ENCODE results near the gene PPP2R2C. TPM values are rescaled to one million over a fixed set of nuclear protein-coding genes. Genes with fewer than 3 reads are reported as not detected.

PPP2R2C gene
- total and polyA plus RNA-seq, 9 of the 15 experiments (the other 6 are each of a cell fraction or from before 2014, with no cell fraction given): 0.04 to 0.06 TPM; not detected in 7

DNA sequence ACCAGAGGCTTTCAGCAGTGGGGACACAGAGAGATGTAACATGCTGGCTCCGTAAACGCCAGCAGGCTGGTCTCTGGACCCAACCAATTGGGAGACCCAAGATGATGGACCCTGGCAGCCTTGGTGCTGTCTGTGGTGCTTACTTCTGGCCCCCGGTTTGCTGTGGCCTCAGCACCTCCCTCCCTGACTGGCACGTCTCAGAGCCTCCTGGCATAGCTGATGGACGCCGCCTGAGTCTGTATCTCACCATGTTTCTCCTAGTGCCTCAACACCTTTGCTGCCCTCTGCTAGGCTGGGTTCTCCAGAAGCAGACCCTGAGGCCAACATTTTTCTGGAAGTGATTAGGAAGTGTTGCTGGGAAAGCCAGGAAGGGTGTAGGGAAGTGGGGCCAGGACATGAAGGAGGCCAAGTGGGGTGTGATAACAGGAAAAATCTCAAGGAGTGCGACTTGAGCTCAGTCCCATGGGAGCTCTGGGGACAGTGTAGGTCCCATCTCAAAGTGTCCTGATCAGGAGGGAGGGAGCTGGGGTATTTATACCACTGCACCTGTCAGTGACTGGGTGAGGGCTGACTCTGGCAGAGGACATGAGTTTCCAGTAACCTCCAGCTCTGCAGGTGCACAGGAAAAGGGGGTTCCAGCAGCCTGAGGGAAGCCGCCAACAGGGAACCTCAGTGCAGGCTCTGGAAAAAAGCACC, 31.8 kb downstream of the PPP2R2C start:
- CTCF ChIA-PET (ENCODE audit: low intra/inter-chr PET ratio): no interaction called here
- intact Hi-C loops (cut with micrococcal nuclease) (no loop called here), in situ Hi-C loops (cut with MboI) (no loop called here)
- DNase-seq (ENCODE audit: extremely low read depth in 1 of 4, low spot score in 3 of 4): no peak
- no TSS peak for BruUV-seq (replicated peaks)
- no peaks in the 10 kb centered on the region for H3K9me1 ChIP-seq (ENCODE audit: control insufficient read depth, insufficient read depth, low read length)
- ATAC-seq: no peak
- H3K4me3 ChIP-seq: no peak overlapping the region
- no peaks in the 10 kb centered on the region for H3K36me3 ChIP-seq (ENCODE audit: control insufficient read depth, insufficient read depth, low read length)
- H2AFZ ChIP-seq (ENCODE audit: low read depth, low read length): no peak overlapping the region
- H3K4me1 ChIP-seq (replicated peaks in 1 of 2; ENCODE audit: control insufficient read depth in 2 of 2, insufficient read depth in 2 of 2, low read length in 2 of 2): no peaks in the 10 kb centered on the region
- H3K4me2 ChIP-seq (ENCODE audit: insufficient read depth, low read length): no peak overlapping the region
- H4K20me1 ChIP-seq (replicated peaks; ENCODE audit: control insufficient read depth, insufficient read depth, low read length): no peaks in the 10 kb centered on the region; the same call in 1 of the 2 replicates
- no peak for FAIRE-seq
- POLR2A ChIA-PET: interaction anchor here (1.4 kb wide), 1 partner anchor 16 kb away, joined by 4 read pairs; no protein-coding TSS in a partner anchor
- H3K9ac ChIP-seq (ENCODE audit: insufficient read depth in 1 of 2, low read depth in 2 of 2, low read length in 2 of 2): no peak overlapping the region
- peaks cover 0 to 26% of the 10 kb centered on the region in 2 experiments; a peak in 3 of 5 replicates for H3K27me3 ChIP-seq (ENCODE audit: control insufficient read depth in 2 of 2, insufficient read depth in 2 of 2, low read length in 2 of 2)
- H3K79me2 ChIP-seq (ENCODE audit: control insufficient read depth, insufficient read depth, low read length): no peaks in the 10 kb centered on the region
- H3K27ac ChIP-seq (ENCODE audit: extremely low read depth, low read depth, low read length): no peak overlapping the region
- H3K9me3 ChIP-seq (replicated peaks; ENCODE audit: control insufficient read depth, insufficient read depth, low read depth, low read length): no peaks in the 10 kb centered on the region
- TF ChIP-seq PHB2 (IDR thresholded peaks at IDR 0.05; ENCODE audit: low read depth) (no peak), ZNF408 (CRISPR knock-in tag; IDR thresholded peaks at IDR 0.05; ENCODE audit: low read depth) (no peak), CBX5 (IDR thresholded peaks at IDR 0.05; ENCODE audit: borderline replicate concordance, low read depth) (no peak), ZNF76 (CRISPR knock-in tag; IDR thresholded peaks at IDR 0.05; ENCODE audit: borderline replicate concordance) (no peak)
- TF ChIP-seq, protein P1, sequence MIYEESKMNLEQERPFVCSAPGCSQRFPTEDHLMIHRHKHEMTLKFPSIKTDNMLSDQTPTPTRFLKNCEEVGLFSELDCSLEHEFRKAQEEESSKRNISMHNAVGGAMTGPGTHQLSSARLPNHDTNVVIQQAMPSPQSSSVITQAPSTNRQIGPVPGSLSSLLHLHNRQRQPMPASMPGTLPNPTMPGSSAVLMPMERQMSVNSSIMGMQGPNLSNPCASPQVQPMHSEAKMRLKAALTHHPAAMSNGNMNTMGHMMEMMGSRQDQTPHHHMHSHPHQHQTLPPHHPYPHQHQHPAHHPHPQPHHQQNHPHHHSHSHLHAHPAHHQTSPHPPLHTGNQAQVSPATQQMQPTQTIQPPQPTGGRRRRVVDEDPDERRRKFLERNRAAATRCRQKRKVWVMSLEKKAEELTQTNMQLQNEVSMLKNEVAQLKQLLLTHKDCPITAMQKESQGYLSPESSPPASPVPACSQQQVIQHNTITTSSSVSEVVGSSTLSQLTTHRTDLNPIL (CRISPR knock-in tag; IDR thresholded peaks at IDR 0.05): no peak
- WGBS (ENCODE audit: insufficient coverage, low coverage, missing lambda C conversion rate): 0% methylated on average over 7 of the region's 8 CpGs
